ENCODE results near the gene ABAT. TPM values are rescaled to one million over a fixed set of nuclear protein-coding genes. Genes with fewer than 3 reads are reported as not detected.
A peak's percentile ranks its signal among the peaks of the same experiment; 100 is the strongest.

ABAT gene
- total RNA-seq, 2 donors from 2014 or later, result 27.0 to 40.2 TPM

GRCh38 chr16:8717892-8718415, 43.5 kb downstream of the ABAT start:
- Histone ChIP-seq H3K36me3 (replicated peaks in 1 of 2; ENCODE audit: insufficient read depth in 1 of 2, low read depth in 2 of 2) (no peaks in the 10 kb centered on the region), H3K9me3 (no peaks in the 10 kb centered on the region), H3K27ac (peak overlapping the region in 1 of 4 donors; percentile 0), H3K4me3 (no peak overlapping the region), H3K4me1 (peaks cover 55% of the 10 kb centered on the region), H3K27me3 (no peaks in the 10 kb centered on the region)
- no peak for TF ChIP-seq POLR2A (IDR thresholded peaks at IDR 0.05)
- no peak for TF ChIP-seq CTCF (IDR thresholded peaks at IDR 0.05)
- WGBS, 2 donors, result 91 to 94% methylated on average over 5 of the region's 5 CpGs
- intact Hi-C loops (cut with DNase I), result no loop called here
- DNase-seq, result no peak
- ATAC-seq, result no peak

GRCh38 chr16:8718851-8719680, 44.6 kb downstream of the ABAT start:
- DNase-seq, result peak in 2 of 4 donors; percentile 25 to 42
- 31 to 38% methylated on average over 18 to 19 of the region's 19 CpGs for WGBS, 2 donors
- intact Hi-C loops (cut with DNase I), result no loop called here
- peaks cover 55% of the 10 kb centered on the region for H3K4me1 ChIP-seq
- no peaks in the 10 kb centered on the region for H3K36me3 ChIP-seq (replicated peaks in 1 of 2; ENCODE audit: insufficient read depth in 1 of 2, low read depth in 2 of 2)
- TF ChIP-seq CTCF (IDR thresholded peaks at IDR 0.05) (no peak), POLR2A (IDR thresholded peaks at IDR 0.05) (no peak)
- ATAC-seq, result no peak
- peak overlapping the region in 3 of 4 donors; percentile 0 to 29 (median 28) for H3K27ac ChIP-seq
- no peak overlapping the region for H3K4me3 ChIP-seq
- H3K9me3 ChIP-seq, result no peaks in the 10 kb centered on the region
- no peaks in the 10 kb centered on the region for H3K27me3 ChIP-seq

- DNase-seq (peak; percentile 49 to 63 (median 58)), ATAC-seq (peak; percentile 58)
- Histone ChIP-seq H3K27me3 (no peaks in the 10 kb centered on the region), H3K27ac (peak overlapping the region; percentile 26 to 81 (median 66)), H3K9me3 (no peaks in the 10 kb centered on the region), H3K36me3 (replicated peaks in 1 of 2; ENCODE audit: insufficient read depth in 1 of 2, low read depth in 2 of 2) (no peaks in the 10 kb centered on the region), H3K4me1 (peaks cover 50% of the 10 kb centered on the region), H3K4me3 (no peak overlapping the region)
- WGBS, 2 donors, result 33 to 35% methylated on average over 13 to 14 of the region's 14 CpGs
- TF ChIP-seq POLR2A (IDR thresholded peaks at IDR 0.05) (no peak), CTCF (IDR thresholded peaks at IDR 0.05) (no peak)
- intact Hi-C loops (cut with DNase I), result no loop called here
Measured at GRCh38 chr16:8720080-8720966, 45.9 kb downstream of the ABAT start.

- Histone ChIP-seq H3K27ac (peak overlapping the region; percentile 26 to 81 (median 66)), H3K36me3 (replicated peaks in 1 of 2; ENCODE audit: insufficient read depth in 1 of 2, low read depth in 2 of 2) (no peaks in the 10 kb centered on the region), H3K4me3 (no peak overlapping the region), H3K4me1 (peaks cover 50% of the 10 kb centered on the region), H3K9me3 (no peaks in the 10 kb centered on the region), H3K27me3 (no peaks in the 10 kb centered on the region)
- peak in 2 of 4 donors; percentile 16 to 25 for DNase-seq
- intact Hi-C loops (cut with DNase I), result no loop called here
- no peak for TF ChIP-seq CTCF (IDR thresholded peaks at IDR 0.05)
- no peak for TF ChIP-seq POLR2A (IDR thresholded peaks at IDR 0.05)
- ATAC-seq, result peak; percentile 51
- 48 to 51% methylated on average over 3 of the region's 3 CpGs for WGBS, 2 donors
Measured at GRCh38 chr16:8720967-8721308, 46.5 kb downstream of the ABAT start.
